HG02610 (cell line): ENCODE results near the gene LRCOL1.

ENCODE experiments used
- ATAC-seq: cut with Tn5 transposase; IDR thresholded peaks from one replicate; pipeline ENCODE4 v1.9.1; 2021; ENCODE audit warnings: mild to moderate bottlenecking, moderate library complexity; ENCODE audit not compliant: unreplicated experiment

The LRCOL1 gene

DNA sequence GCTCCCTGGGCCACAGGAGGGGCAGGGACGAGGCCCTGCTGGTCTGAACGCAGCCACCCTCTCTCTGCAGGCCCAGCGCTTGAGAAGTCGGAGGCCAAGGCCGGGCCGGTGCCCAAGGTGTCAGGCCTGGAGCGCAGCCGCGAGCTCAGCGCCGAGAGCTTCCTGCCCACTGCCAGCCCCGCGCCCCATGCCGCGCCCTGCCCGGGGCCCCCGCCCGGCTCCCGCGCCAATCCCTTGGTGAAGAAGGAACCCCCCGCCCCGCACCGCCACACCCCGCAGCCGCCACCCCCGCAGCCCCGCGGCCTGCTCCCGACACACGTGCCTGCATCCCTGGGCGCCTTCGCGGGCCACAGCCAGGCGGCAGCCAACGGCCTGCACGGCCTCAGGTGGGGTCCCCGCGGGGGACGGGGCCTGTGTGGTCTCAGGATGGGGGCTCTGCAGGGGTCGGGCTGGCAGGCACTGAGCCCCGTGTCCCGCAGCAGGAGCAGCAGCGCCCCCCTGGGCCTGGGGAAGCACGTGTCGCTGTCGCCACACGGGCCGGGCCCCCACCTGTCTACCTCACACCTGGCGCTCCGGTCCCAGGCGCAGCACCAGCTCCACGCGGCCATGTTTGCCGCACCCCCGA lies 40.4 kb downstream of the LRCOL1 start:
- ATAC-seq: no peak

DNA sequence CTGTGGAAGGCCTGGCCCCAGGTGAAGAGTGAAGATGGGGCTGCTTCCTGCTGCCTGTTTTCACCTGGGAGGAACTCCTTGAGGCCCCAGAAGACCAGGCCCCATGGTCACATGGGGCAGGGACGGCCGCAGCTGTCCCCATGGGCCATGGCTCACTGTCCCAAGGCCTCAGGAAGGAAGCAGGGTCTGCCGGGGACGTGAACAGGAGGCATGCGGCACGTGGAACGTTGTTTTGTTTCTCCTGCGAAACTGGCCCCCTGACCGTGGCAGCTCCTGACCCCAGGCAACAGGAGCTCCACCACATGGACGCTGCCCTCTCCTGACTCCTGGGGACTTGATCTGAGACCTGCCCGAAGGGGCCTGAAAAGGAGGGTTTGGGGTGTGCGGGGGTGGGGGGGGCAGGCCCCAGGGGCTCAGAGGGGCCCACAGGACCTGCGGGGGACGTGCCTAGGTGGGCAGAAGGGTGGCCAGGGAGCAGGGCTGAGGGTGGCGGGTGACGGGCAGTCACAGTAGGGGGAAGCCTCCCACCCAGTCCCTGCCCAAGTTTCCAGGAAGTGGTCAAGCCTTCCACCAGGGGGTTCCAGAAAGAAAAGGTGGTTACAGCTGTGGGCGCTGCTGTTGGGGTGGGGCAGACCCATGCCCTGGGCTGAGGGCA lies 41.4 kb downstream of the LRCOL1 start:
- no peak for ATAC-seq

DNA sequence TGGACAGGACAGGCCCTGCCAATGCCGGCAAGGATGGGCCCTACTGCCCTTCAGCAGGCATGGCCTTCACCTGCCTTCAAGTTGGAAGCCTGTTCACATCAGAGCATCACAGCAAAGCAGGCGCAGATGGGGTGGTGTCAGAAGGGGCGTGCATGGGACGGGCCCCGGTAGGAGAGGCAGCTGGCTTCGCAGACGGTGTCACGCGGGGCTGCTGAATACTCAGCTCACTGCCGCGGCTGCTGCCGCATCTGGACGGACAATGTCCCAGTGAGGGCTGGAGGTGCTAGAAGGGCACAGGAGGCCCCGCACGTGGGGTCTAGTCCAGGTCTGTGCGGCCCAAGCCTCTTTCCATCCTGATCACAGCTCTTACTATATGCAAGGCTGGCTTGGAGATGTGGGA lies 42.1 kb downstream of the LRCOL1 start:
- no peak for ATAC-seq

DNA sequence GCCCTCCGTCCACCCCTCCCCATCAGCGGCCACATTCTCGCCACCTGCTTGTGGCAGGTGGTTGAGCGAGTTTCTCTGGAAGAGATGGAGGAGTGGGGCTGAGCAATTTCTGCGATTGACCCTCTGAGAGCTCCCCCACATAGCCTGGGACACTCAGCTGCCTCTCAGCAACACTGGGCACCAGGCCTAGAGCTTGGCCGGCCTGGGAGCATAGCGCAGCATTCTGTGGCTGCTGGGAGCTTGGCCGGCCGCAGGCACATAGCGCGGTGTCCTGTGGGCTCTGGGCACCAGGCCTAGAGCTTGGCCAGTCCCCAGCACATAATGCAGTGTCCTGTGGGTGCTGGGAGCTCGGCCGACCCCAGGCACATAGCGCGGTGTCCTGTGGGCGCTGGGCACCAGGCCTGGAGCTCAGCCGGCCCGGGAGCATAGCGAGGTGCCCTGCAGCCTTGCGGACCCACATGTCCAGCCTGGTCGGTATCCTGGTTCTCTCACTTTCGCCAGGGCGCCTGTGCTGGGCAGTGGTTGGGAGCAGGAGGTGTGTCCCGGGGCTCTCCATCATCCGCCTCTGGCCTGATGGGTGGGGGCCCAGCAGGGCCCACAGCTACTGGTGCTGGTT lies 43.8 kb downstream of the LRCOL1 start:
- no peak for ATAC-seq

DNA sequence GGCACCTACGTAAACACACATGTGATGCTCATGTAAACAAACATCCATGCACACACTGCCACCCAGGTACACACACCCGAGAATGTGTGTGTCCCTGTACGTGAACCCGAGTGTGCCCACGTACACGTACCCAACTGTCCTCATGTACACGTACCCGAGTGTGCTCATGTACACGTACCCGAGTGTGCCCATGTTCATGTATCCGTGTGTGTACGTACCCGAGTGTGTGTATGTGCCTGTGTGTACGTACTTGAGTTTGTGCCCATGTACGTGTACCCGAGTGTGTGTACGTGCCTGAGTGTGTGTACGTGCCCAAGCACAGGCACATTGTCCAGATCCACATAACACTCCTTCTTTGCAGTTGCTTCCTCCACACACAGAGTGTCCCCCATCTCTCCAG lies 45.0 kb downstream of the LRCOL1 start:
- no peak for ATAC-seq

DNA sequence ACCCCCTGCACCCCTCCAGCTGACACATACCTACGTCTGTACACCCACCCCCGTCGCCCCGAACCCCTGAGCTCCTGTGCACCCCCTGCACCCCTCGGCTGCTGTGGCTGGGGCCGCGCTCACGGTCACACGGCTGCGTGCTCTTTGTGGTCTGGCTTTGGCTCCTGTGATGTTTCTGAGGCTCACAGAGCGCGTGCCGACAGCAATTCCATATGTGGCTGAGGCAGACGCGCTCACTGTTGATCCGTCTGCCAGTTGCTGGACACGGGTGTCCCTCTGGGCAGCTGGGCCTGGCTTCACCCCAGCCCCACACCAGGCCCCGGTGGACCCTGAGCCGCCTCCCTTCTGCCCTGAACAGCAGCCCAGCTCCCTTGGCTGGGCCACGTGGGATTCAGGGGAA lies 46.5 kb downstream of the LRCOL1 start:
- ATAC-seq: no peak

DNA sequence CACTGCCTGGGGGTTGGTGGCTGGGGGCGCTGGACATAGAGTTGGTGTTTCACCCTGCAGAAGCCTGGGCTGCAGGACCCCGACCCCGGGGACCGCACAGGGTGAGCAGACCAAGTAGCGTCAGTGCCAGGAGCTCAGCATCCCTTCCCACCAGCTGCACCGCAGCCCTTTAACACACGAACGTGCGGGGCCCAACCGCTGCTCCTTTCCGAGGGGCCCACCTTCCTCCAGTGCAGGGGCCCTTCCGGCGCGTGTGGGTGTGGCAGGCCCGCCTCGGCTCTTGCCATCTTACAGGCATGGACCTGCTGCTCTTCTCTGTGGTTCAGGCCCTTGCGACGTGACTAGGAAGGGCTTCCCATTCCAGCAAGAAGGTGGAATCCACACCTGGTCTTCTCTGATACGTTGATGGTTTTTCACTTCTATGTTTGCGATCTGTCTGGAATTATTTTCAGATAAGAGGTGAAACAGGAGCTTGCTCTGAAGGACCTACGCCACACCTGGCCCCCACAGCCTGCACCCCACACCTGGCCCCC lies 47.8 kb downstream of the LRCOL1 start:
- ATAC-seq: no peak

DNA sequence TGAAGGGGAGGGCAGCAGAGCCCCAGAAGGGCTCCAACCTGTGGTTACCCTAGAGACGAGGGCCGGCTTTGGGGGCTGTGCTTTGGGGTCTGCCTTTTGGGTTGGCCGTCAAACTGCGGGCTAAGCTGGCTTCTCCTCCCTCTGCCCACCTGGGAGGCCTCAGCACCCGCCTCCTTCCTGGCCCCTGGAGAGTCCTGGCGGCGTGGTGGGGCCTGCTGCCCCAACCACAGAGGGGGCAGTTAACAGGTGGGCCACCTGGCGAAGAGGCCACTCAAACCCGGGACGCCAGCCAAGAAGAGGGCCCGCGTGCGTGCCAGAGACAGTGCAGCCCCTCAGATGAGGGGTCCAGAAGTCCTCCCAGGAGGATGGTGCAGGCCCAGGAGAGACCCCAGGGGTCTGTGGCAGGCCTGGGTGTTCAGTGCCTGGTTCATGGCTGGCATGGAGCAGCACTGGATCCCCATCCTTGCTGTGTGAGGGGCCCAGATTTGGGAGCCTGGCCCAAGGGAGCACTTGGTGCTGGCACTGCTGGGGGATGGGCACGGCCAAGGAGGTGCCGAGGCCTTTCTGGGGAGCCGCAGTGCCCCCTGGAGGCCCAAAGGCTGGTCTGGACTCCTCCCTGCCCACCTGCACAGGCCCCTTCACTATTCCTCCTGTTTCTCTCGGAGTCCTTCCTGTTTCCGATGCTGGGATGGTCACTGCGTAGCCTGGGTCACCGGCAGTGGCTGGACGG lies 48.8 kb downstream of the LRCOL1 start:
- no peak for ATAC-seq

DNA sequence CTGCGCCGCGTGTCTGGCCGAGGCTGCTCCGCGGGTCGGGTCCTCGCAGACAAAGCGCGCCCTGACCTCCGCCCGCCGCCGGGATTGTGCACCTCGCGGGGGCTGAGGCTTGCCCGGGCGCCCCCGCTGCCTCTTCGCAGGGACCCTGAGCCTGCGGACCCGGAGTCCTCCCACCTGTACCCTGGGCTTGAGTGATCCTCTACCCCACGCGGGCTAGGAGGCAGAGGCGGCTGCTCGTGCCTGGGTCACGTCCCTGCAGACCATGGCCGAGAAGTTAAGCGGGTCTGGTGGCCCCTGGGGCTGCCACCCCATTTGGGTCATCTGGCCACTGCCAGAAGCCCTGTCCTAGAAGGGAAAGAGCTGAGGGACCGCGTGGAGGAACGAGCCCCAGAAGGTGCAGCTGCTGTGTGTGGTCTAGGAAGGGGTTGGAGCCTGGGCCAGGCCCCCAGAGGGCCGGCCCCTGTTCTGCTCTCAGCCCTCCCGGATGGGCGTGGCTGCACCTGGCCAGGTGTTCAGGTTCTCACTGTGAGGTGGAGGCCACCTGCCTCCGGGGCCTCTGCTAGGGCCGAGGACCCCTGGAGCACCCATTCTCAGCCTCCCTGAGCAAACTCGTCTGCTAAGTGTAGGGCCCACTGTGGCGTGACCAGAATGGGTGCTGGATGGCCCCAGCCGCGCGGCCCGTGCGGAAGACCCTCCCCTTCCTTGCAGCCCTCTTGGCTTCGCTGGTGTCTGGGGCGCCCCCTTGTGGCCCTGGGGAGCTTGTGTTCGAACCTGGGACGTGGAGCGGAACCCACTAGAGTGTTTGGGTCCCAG lies 49.6 kb downstream of the LRCOL1 start:
- ATAC-seq: no peak

DNA sequence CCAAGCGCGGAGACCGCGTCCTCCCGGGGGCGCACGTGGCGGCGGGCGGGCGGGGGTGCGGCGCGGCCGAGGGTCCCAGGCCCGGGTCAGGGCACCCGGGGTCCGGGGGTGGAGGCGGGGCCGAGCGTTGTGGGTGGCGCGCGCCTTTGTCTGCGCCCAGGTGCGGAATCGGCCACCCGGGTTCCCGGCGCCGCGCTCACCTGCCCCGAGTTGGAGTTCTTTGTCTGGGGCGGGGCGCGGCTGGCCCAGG lies 50.1 kb downstream of the LRCOL1 start:
- ATAC-seq: no peak

DNA sequence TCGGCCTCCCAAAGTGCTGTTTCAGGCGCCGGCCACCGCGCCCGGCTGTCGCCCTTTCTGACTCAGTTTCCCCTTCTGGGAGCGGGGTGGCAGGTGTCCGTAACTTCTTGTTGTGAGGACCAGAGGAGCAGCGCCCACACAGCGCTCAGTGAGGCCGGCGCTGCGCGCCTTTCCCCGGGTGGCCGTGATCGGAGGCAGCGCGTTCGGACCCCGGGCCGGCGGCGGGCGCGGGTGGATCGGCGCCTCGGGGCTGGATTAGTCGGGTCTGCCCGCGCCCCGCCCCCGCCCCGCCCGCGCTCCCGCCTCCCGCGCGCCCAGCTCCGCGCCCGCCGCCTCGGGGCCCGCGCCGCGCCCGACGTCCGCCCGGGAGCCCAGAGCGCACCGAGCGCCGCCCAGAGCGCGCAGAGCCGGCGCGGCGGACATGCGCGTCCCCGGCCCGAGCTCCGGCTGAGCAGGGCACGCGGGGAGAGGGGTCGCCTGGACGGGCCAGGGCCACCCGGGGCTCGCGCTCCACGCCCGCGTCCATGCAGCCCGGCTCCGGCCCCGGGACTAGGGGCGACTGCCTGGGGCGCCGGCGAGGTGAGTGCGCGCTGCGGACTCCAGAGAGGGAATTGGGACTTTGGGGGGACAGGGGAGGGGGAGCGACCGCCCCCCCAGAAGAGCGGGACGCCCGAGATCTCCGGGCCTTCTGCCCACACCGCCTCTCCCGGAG lies 50.6 kb downstream of the LRCOL1 start:
- ATAC-seq: no peak

DNA sequence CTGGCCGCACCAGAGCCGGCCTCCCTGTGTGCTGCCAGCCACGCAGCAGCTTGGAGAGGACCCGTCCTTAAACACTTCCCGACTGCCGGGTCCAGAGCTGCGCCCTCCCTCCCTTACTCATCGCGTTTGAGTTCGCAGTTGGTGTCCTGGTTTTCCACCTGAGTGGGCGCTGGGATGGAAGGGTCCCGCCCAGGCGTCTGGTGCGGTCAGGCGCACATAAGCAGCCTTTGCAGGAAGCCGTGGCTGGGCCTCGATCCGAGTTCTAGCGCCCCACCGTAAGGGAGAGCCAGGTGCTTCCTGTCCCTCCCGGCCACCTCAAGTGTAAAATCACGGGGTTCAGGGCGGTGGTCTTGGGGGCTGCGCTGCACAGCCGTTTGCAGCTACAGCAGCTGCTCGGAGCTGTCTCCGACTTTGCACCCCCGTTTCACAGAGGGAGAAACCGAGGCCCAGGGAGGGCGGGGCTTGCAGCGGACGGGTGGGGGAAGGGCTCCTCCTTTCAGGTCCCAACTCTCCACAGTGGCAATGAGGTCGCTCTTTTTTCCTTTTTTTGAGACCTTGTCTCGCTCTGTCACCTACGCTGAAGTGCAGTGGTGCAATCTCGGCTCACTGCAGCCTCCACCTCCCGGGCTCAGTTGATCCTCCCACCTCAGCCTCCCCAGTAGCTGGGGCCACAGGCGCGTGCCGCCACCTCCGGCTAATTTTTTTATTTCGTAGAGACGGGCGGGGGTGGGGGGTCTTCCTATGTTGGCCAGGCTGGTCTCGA lies 51.3 kb downstream of the LRCOL1 start:
- no peak for ATAC-seq

DNA sequence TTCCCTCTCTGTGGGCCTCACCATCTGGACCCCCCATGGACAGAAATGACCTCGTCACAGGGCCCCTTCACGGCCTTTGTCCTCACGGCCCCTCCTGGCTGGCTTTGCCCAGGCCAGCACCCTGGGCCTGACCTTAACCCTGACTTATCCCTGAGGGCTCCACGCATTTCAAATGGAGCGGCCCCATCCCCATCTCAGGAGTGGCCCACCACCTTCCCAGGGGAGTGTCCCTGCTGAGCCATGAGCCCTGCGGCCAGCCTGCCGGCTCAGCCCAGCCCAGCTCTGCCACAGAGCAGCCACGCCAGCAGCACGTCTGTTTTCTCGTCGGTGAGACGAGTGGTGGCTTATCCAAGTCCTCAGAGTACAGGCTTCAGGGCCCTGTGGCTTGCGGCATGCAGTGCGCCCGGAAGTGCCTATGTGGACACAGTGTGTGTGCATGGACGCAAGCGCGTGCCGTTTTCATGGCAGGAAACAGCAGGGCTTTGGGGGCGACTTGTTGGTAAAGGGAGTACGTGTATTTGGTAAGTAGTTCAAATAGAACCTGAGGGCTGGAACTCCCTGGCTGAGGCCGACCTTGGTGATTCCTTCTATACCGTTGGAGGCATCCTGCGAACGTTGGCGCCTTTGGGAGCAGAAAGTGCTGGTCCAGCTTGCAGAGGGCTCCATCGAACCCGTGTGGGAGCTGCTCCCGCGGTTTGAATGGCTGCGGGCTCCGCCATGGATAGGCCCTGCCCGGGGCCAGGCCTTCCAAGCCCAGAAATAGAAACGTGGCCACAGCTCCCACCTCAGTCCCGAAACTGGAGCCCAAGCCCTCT lies 52.1 kb downstream of the LRCOL1 start:
- no peak for ATAC-seq

DNA sequence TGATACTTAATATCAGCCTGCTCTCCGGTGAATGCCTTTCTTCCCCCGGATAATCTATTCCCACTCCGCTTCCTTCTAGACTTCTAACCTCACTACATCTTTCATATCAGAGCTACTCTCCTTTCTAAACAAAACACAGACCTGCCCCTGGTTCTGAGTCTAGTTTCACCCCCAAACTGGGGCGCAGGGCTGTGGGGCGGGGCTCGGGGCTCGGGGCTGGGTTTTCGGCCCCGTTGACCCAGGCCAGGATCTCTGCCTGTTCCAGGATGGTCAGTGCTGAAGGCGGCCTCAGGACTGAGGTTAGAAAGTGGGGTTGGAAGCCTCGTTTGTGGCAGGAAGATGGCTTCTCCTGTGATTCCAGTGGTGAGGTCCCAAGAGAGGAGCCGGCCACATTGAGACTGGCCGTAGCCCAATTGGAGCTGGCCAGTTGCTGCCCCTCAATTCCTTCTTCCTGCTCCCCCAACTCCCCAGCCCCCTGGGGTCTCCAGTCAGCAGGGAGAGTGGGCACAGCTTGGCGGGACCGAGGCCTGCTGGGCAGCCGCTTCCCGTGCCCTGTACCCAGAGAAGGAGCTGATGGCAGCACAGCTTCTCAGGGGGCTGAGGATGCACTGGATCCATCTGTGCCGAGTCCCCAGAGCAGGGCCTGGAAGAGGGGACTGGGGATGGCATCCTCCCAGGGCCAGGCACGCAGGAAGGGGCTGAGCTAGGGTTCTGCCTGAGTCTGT lies 52.9 kb downstream of the LRCOL1 start:
- ATAC-seq: no peak

DNA sequence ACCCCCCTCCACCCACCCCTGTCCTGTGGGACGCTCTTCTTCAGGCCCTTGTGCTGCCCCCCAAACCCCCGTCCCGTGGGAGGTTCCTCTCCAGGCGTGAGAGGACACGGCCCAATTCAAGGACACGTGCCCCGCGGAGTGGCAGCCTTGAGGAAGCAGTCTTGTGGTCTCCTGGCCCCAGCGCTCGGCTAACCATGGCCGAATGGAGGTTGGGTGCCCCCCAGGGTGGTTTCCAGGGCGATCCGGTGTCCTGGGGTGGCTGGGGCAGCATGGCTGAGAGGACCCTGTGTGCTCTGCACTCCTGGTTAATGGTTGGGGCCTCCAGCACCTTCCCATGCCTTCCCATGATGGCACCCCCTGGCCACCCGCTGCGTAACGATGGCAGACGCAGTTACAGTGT lies 53.6 kb downstream of the LRCOL1 start:
- no peak for ATAC-seq

DNA sequence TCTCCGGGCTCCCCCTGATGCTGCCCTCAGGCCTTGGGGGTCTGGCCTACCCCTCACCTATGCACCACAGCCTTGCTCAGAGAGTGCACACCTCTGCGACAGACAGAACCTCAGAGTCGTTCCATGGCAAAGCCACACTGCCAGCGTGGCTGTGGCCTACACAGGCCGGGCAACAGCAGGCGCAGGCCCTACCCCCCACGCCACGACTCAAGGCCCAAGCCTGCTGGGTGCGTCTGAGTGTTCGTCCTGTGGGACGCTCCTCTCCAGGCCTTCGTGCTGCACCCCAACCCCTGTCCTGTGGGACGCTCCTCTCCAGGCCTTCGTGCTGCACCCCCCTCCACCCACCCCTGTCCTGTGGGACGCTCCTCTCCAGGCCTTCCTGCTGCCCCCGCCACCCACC lies 54.2 kb downstream of the LRCOL1 start:
- ATAC-seq: no peak

DNA sequence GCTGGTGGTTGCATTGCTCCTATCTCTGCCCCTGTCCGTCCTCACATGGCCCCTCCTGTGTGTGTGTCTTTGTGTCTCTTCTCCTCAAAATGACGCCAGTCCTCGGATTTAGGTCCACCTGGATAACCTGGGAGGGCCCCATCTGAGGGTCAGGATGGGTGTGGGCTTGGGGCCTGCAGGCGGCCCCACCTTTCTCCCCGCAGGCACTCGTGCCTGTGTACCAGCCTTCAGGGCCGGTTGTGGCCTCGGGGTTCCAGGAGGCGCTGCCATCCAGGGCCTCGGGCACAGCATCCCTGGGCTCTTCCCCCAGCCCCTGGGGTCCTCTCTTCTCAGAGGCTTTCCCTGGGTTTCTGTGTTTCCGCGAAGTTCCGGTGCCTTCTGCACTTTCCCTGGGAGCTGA lies 54.7 kb downstream of the LRCOL1 start:
- no peak for ATAC-seq
